NCI-H82 (cell line): ENCODE results near the gene IFI44L.
A peak's percentile ranks its signal among the peaks of the same experiment; 100 is the strongest.

Source experiments
- DNase-seq: peaks from one replicate; lab custom pipeline; 2025; lab: John Stamatoyannopoulos, UW

The IFI44L gene

GRCh38 chr1:78619803-78620579, at the start of gene IFI44L:
Gene IFI44L (plus strand): TSS chr1:78620448. CDS start chr1:78627916, 7,468 bp downstream.
- DNase-seq, result peak; percentile 63

GRCh38 chr1:78570539-78570938, 49.7 kb upstream of the IFI44L start:
- peak; percentile 53 for DNase-seq

DNA sequence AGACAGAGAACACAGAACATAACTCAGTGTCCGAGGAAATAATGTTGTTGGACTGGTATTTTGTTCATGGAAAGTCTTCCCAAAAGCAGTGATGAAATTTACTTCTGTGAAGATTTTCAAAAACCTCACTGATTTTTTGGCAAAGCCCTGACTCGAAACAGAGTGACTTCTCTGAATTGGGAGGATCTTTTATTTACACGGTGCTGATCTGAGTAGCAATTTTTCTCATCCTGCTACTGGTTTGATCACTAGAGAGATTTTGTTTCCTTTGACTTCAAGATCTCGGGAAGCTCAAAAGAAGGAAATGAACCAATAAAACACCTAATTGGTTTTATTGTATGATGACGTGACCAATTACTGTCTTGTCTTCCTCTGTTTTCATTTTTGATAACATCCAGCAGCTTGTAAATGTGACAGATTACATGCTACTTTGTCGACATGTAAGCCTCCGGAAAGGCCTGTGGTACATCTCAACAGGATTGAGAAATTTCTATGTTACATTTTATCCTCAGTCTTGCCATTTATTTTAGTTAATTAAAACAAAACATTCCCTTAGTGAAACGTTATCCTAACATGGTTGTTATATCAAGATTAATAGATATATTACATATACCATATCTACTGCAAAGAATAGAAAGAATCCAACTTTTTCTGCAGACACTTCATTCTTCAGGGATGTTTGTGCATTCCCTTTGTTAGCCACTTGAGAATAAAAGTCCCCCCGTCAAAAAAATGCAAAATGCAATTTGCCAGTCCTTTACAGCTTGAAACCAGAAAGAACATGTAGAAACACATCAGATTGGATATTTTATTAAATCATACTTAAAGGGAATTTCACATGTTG, 42.8 kb upstream of the IFI44L start:
- DNase-seq, result no peak

GRCh38 chr1:78586572-78586971, 33.7 kb upstream of the IFI44L start:
- no peak for DNase-seq

DNA sequence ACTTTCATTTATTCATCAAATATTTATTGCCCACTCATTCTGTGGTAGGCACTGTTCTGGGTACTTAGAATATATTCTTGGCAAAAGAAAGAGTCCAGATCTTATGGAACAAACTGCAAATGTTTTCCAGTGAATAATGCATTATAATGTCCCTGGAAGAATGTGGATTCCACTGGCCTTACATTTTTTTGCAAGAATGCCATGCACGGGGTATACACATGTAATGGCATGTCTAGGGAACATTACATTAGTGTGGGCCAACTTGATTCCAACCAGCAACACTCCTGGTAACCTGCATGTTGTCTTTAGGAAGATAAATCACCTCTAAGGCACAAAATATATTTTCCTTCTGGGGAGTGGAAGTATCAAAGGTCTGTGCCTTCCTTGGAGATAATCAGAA, 33.0 kb upstream of the IFI44L start:
- no peak for DNase-seq

DNA sequence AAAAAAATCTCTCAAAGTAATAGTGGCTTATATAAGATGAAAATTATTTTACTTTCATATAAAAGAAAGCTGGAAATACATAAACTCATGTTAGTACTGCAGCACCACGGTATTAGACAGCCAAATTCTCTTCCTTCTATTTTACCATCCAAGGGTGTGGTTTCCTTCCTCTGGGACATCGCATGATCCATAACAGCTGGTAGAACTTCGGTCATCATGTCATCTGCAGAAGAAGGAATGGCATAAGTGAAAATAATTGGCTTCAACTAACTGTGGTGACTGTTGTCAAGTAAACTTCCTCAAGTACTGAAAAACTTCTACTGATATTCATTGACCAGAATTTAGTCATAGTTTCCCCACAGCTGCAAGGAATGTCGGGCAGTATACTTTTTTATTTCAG, 28.3 kb upstream of the IFI44L start:
- no peak for DNase-seq

DNA sequence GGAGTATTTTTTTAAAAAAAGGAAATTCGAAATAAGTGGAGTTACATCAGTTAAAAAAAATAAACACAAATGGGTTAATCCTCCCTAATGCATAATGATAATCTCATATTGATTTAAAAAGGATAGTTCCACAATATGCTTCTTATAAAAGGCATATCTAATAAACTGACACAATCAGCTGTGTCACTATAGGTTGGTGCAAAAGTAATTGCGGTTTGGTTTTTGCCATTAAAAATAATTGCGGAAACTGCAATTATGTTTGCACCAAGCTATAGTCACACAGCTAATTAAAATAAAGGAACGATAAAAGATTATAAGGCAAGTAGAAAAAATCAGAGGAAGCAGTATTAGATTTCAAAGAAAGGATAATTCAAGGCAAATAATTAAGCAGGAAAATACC, 21.0 kb upstream of the IFI44L start:
- DNase-seq, result no peak

- no peak for DNase-seq
Measured at GRCh38 chr1:78601068-78601467, 19.2 kb upstream of the IFI44L start.

DNA sequence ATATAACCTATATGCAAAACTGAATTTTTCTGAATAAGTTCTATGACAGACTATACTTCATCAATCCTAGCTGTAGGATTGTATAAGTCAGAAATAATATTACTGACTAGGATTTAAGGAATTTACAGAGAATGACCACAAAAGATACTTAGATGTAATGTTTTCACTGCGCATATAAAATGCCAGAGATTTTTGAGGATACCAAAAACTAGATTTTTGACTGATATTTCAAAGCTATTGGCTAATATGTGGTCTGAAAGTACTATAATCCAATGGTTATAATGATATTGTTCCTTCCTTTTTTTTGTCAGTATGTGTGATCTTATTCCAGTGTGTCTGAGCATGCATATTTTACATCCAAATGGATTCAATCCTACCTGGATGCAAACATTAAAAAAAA, 17.0 kb upstream of the IFI44L start:
- no peak for DNase-seq

DNA sequence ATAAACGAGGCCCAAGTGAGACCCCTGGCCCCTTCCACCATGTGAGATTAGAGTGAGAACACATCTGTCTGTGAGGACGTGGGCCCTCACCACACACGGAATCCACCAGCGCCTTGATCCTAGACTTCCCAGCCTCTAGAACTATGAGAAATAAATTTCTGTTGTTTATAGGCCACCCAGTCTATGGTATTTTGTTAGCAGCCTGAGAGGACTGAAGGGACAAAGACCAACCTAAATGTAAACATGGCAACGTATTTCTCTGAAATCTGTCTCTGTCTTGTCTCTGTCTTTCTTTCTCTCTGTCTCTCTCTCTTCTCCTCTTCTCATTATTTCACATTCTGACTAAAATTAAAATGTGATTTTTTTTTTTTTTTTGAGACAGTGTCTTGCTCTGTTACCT, 15.6 kb upstream of the IFI44L start:
- DNase-seq, result no peak

DNA sequence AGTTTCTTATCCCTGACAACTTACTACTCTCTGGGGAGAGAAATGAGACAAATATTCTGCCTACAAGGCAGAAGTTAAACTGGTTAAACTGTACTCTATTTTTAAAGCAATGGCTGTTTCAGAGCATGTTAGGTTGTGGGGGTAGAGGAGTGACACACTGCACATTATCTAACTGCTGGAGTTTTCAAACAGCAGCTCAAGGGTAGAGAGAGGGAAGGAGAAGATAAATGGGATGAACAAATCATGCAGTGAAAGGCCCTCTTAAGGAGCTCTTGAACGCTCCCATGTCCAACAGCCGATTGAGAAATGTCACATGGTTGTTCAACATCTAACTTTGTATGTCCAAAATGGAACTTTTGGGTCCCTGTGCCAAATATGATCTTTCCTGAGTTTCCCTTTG, 14.0 kb upstream of the IFI44L start:
- DNase-seq, result peak; percentile 11

GRCh38 chr1:78607334-78607927, 12.8 kb upstream of the IFI44L start:
- DNase-seq, result peak; percentile 60

- DNase-seq, result no peak
Measured at GRCh38 chr1:78607944-78608343, 12.3 kb upstream of the IFI44L start.

- peak; percentile 93 for DNase-seq
Measured at GRCh38 chr1:78617615-78618026, 2.6 kb upstream of the IFI44L start.

DNA sequence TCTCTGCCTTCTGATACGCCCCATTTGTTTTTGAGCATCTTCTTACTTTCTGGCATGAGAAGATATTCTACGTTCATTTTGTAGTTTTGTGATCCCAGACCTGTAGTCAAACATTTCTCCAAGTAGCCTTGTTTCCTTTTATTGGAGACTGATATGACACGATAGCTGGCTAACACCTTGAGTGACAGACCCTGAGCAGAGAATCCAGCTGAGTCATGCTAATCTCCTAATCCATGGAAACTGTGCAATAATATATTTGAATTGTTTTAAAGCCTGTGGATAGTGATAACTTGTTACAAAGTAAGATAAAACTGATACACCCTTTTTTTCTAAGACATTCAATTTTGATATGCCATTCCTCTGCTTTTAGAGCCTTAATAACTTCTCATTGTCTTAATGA, 1.2 kb upstream of the IFI44L start:
- peak; percentile 86 for DNase-seq

DNA sequence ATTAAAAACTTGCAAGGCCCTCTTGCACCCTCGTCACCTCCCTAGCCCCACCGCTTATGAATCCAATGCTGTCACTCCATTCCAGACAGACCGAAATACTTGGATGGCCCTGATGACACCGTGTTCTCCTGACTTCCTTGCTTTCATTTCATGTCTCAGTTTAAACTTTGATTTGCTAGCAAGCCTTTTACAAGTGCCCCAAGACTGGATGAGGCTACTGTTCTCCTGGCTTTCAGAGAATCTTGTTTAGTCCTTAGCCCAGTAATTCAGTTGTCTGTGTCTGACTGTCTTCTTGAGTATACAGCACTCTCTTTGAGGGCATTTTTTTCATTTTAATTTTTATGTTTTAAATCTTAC, 824 bp upstream of the IFI44L start:
- peak; percentile 72 for DNase-seq

DNA sequence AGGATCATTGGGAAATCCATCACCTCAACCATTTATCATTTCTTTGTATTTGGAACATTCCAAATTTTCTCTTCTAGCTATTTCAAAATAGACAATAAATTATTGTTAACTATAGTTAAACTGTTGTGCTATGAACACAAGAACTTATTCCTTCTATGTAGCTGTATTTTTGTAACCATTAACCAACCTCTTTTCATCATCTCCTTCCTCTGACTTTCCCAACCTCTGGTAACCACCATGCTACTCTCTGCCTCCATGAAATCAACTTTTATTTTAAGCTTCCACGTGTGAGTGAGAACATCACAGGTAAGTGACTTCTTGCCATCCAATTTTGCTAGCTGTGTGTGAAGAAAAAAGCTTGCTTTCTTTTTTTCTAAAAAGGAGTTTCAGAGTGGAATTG, 418 bp downstream of the IFI44L start:
- no peak for DNase-seq

- DNase-seq, result no peak
Measured at GRCh38 chr1:78622548-78622947, 2.3 kb downstream of the IFI44L start.

DNA sequence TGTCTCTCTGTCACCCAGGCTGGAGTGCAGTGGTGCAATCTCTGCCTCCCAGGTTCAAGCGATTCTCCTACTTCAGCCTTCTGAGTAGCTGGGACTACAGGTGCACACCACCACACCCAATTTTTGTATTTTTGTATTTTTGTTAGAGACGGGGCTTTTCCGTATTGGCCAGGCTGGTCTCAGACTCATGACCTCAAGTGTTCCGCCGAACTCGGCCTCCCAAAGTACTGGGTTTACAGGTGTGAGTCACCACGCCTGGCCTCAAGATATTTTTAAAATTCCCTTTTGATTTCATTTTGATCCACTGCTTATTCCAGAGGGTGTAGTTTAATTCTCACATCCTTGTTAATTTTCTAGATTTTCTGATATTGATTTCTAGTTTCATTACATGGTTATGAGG, 3.8 kb downstream of the IFI44L start:
- DNase-seq, result no peak

DNA sequence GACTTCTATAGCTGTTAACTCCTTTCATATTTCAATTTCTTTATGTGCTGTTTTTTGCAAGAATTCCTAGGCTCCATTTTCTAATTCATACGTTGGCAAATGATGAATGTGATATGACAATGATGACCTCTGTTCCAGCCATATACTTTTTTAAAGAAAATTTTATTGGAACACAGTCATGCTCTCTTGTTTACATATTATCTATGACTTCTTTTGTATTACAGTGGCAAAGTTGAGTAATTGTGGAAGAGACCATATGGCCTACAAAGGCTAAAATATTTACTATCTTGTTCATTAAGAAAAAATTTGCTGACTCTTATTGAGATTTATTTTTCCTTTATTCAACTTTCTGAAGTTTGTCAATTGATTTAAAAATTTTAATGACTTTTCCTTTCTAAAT, 7.1 kb downstream of the IFI44L start:
- DNase-seq, result no peak

DNA sequence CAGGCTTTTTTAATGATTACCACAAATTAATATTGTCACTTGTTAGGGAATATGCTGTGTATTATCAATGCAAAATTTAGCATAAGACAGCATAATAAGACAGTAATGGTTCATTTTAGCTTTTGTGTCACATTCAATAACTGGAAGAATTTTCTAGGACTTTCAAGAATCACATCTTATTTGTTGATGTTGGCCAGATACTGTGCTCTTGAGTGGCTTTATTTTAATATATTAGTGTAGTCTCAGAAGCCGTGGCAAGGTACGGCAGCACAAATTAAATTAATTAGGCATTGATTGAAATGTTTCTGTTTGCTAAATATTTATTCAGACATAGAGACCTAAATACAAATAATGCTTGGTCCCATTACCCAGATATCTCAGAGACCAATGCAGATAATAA, 10.4 kb downstream of the IFI44L start:
- no peak for DNase-seq

DNA sequence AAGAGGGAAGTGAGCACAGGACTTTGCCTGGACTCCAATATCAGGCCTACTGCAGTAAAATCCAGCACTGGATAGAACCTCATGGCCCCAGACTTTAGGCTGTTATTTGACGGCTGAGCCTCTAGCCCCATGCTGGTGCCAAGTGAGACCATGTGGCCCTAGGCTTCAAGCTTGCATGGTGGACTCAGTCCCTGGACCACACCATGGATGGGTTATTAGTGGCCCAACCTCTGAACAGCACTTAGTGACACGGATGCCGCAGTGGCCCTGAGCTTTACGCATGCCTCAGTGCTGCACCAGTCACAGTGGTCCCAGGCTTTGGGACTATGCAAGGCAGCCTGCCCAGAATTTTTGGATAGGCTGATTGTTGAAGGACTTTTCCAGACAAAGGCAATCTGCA, 13.0 kb downstream of the IFI44L start:
- no peak for DNase-seq

GRCh38 chr1:78640462-78640861, 20.2 kb downstream of the IFI44L start:
- no peak for DNase-seq
